8988T (cell line): ENCODE measurements around the gene SH3BP5.

ENCODE experiments used
- DNase-seq: peaks from one replicate; pipeline ENCODE4 v3.0.0; 2011

The SH3BP5 gene

GRCh38 chr3:15295506-15295905 is 36.9 kb downstream of the SH3BP5 start:
- DNase-seq, result no peak

GRCh38 chr3:15294929-15295328 is 37.5 kb downstream of the SH3BP5 start:
- no peak for DNase-seq

DNA sequence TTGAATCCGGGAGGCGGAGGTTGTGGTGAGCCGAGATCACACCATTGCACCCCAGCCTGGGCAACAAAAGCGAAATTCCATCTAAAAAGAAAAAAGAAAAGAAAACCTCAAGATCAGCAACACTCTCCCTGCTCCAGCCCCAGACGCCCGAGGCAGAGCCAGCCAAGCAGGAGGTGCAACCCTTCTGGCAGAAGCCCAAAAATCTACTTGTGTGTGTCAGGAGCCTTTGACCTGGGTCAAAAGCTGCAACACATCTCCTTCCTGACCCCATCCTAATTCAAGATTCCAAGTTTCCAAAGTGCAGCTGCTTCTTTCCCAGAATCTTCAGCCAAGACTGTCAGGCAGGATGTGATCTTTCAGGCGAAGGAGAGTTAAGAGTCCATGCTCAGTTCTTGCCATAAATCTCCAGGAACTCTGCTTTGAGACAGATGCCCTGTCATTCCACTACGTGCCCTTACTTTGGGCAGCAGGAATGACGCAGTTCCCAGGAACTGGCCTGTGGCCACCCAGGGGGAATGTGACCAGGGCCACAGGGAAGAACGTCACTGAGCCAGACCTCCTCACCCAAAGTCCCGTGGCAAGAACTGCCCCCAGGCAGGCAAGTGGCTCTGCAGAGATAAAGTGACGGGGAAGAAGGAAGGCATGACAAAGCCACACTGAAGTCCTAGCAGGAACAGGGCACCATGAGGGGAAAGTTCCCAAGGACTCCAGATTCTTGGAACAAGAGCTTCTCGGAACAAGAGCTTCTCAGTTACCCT is 39.4 kb downstream of the SH3BP5 start:
- DNase-seq, result no peak

- no peak for DNase-seq
Measured at GRCh38 chr3:15291589-15292541, 40.5 kb downstream of the SH3BP5 start.

DNA sequence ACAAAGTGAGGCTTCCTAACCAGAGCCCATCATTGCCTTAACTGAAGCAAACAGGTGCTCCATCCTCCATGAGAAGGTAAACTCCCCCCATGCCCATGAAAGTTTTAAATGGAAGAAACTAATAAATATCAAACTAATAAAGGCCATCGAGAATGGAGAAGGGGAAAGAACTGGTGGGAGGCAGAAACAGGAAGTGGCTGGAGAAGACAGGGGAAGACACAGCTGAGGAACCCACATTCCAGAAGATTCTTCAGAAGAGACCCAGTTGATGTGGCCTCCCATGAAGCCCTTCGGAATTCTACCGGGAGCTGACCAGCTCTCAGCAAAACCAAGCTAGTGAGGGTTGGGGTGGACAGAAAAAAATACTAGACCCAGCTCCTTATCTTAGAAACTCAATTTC is 41.6 kb downstream of the SH3BP5 start:
- no peak for DNase-seq

- DNase-seq, result no peak
Measured at GRCh38 chr3:15289661-15290060, 42.7 kb downstream of the SH3BP5 start.

DNA sequence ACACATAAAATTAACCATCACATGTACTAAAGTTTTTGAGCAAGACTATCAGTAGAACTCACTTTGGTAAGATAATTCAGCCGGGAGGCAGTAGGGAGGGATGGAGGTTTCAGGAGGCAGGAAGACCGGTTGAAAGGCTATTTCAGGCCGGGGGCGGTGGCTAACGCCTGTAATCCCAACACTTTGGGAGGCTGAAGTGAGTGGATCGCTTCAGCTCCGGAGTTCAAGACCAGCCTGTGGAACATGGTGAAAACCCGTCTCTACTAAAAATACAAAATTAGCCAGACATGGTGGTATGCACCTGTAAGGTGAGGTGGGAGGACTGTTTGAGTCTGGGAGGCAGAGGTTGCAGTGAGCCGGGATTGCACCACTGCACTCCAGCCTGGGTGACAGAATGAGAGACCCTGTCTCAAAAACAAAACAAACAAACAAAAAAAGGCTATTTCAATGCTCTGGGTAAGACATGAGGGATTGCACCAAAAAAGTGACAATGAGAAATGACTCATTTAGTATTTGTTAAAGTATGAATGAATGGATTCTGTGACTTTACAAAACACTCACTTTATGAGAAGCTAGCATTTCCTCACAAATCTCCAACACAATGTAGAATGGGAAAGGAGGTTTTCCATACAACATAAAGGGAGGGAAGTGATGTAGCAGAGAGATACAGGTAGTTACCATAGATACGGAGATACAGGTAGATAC is 43.9 kb downstream of the SH3BP5 start:
- no peak for DNase-seq

DNA sequence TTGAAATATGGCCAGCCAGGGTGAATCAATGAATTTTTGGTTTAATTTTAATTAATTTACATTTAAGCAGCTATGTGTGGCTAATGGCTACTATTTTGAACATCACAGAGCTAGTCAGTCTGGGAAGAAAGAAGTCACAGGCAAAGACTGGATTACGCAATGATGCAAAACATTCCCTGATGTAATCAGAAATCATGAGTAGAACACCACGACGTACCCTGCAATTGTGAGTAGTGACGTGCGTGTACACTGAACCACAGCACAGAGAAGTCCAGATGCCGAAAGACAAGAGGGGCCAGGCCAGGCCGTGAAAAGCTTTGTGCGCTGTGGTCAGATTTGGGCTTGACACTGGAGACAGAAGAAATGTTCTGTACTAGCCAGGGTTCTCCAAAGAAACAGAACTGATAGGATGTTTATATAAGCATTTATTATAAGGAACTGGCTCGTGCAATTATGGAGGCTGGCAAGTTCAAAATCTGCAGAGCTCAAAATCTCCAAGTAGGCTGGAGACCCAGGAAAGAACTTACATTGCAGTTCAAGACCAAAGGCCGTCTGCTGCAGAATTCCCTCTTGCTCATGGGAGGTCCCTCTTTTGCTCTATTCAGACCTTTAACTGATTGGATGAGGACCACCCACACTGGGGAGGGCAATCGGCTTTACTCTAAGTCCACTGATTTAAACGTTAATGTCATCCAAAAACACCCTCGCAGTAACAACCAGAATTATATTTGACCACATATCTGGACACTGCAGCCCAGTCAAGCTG is 44.6 kb downstream of the SH3BP5 start:
- DNase-seq, result no peak

DNA sequence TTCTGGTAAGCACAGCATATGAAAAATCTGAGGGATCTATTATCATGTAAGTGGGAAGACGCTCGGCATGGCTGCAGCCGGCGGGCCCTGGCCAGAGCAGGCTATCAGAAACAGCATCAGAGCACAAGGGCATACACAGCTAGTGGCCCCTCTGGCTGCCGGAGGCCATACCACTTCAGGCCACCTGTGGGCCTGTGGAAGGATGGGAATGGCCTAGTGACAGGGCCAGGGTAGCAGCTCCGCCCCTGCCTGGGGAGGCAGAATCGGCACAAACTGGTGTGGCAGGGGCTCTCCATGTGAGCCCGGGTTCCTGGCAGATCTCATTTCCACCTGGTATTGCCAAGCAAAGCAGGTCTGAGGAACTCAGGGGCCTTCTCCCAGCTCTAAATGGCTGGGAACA is 46.4 kb downstream of the SH3BP5 start:
- DNase-seq, result no peak

DNA sequence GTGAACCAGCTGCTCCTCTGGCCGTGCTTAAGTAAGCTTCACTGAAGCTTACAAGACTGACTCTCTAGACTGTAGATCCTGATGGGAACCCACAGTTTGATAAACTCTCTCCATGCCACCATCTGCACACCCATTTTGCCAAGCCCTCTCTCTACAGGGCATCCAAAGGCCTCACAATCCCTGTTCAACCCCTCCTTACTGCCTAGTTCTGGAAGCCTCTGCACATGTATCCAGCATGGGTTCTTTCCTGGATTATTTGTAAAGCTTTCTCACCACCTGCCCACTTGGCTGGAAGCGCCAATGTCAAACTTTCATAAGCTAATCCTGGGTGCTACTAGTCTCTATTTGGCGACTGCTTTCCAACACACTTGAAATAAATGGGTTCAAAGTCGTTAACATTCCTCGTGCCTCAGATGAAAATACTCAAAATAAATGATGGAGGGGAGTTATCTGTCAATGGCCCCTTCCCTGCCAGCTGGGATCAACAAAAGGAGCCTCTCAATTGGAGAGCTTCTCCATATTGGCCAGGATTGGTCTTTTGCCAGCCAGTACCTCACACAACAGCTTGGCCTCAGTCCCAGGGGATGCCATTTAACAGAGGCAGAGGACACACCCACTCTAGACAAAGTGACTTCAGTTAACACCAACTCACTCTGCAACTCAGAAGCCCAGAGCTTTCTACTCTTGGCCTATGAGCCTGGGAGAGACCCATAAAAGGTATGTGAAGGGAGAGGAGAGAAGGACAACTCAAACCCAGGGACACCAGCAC is 48.1 kb downstream of the SH3BP5 start:
- no peak for DNase-seq

GRCh38 chr3:15283702-15284101 is 48.7 kb downstream of the SH3BP5 start:
- no peak for DNase-seq

DNA sequence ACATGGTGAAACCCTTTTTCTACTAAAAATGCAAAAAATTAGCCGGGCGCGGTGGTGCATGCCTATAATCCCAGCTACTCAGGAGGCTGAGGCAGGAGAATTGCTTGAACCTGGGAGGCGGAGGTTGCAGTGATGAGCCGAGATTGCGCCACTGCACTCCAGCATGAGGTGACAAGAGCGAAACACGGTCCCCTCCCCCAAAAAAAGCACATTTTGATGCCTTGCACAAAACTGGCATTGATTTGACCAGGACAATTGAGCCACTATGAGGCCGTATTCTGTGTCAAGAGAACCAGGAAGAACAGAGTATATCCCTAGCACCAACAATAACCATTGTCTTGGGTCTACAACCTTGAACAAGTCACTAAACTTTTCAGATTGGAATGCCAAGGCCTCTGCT is 50.6 kb downstream of the SH3BP5 start:
- no peak for DNase-seq

DNA sequence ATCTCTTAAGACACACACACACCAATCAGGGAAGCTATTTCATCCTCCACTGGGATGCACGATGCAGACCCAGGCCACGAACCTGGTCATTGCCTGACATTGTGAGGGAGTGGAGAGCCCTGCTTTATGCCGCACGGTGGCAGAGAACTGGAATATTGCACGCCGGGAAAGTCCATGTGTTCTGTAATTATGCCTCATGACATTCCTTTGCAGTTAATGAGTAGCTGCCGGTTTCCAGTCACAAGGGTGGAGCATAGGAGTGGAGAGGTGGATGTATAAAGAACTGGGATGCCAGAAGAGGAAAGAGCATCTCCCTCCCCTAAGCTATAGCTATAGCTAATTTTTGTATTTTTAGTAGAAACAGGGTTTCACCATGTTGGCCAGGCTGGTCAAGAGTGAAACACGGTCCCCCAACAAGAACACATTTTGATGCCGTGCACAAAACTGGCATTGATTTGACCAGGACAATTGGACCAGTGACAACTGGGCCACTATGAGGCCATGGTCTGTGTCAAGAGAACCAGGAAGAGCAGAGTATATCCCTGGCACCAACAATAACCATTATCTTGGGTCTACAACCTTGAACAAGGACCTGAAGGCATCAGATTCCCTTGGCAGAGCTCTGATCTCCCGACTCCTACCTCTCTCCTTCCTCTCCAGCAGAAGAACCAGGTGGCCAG is 51.4 kb downstream of the SH3BP5 start:
- no peak for DNase-seq

- DNase-seq, result no peak
Measured at GRCh38 chr3:15279671-15280402, 52.5 kb downstream of the SH3BP5 start.

- DNase-seq, result no peak
Measured at GRCh38 chr3:15279205-15279604, 53.2 kb downstream of the SH3BP5 start.

DNA sequence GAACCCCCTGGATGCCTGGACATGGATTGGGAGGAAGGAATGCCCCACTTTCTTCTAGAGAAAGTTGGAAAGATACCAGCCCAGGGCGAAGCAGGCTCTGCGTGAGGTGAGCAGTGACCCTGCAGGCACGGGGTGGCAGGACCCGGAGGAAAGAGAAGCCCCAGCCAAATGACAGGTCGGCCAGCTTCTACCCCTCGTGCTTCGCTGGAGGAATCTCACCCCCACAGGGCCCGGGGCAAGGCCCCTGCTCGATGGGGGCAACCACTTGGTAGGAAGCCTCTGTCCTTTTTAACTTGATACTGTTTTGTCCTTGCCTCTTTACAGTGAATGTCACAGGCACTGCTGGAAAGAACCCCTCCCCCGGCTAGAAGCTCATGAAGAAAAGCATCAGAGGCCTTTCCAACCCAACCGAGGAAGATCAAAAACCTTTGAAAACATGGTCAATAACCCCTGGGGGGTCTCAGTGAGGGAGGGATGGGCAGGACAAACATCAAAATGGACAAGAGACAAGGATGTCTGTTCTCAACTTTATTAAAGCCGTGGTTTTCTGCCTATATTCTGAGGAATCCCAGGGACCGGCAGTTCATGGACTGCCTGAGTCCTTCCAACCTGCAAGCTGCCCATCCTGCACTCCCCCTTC is 54.4 kb downstream of the SH3BP5 start:
- DNase-seq, result no peak

GRCh38 chr3:15276028-15276724 is 56.2 kb downstream of the SH3BP5 start:
- no peak for DNase-seq

GRCh38 chr3:15273227-15273626 is 59.2 kb downstream of the SH3BP5 start:
- no peak for DNase-seq
